DOHH2 (cell line): Measurements from ENCODE around the gene IYD.

Experiments used
- H3F3A ChIP-seq: fragments of 200-600 bp; sonication (generic), shearing (Covaris generic); 2 replicates; pipeline ENCODE4 v1.6.0; 2016; ENCODE audit warnings: antibody characterized with exemption, mild to moderate bottlenecking; ENCODE audit not compliant: control insufficient read depth, insufficient read depth
- H3K27ac ChIP-seq: fragments of 200-600 bp; sonication (generic); 2 replicates; pipeline ENCODE4 v1.5.1; 2014; ENCODE audit warnings: low read depth, mild to moderate bottlenecking, low read length, moderate library complexity
- H3K27me3 ChIP-seq: fragments of 200-600 bp; sonication (generic); 2 replicates; pipeline ENCODE4 v1.6.1; 2014; ENCODE audit warnings: mild to moderate bottlenecking, low read length, mixed read lengths; ENCODE audit not compliant: control insufficient read depth
- H3K36me3 ChIP-seq: fragments of 200-600 bp; sonication (generic); 2 replicates; pipeline ENCODE4 v1.6.1; 2014; ENCODE audit warnings: mild to moderate bottlenecking, low read length, moderate library complexity, mixed read lengths; ENCODE audit not compliant: control insufficient read depth
- H3K4me1 ChIP-seq: fragments of 200-600 bp; sonication (generic); 2 replicates; pipeline ENCODE4 v1.6.1; 2014; ENCODE audit warnings: mild to moderate bottlenecking, low read length, mixed read lengths; ENCODE audit not compliant: control insufficient read depth
- H3K4me2 ChIP-seq: fragments of 200-600 bp; sonication (generic); 2 replicates; pipeline ENCODE4 v1.6.0; 2014; ENCODE audit warnings: mild to moderate bottlenecking, low read length, moderate library complexity
- H3K4me3 ChIP-seq: fragments of 200-600 bp; sonication (generic); 2 replicates; pipeline ENCODE4 v1.5.1; 2014; ENCODE audit warnings: mild to moderate bottlenecking, low read length, mixed read lengths
- H3K79me2 ChIP-seq: fragments of 200-600 bp; sonication (generic); 2 replicates; pipeline ENCODE4 v1.6.1; 2014; ENCODE audit warnings: mild to moderate bottlenecking, low read length, mixed read lengths; ENCODE audit not compliant: control insufficient read depth
- H3K9me2 ChIP-seq: fragments of 200-600 bp; sonication (generic); replicated peaks from 2 replicates; pipeline ENCODE4 v1.6.1; 2014; ENCODE audit warnings: mild to moderate bottlenecking, low read length, mixed read lengths; ENCODE audit not compliant: control insufficient read depth
- H3K9me3 ChIP-seq: fragments of 200-600 bp; sonication (generic); 2 replicates; pipeline ENCODE4 v1.6.1; 2014; ENCODE audit warnings: antibody characterized with exemption, low read length, mixed read lengths; ENCODE audit not compliant: control insufficient read depth, insufficient read depth
- H4K20me1 ChIP-seq: fragments of 200-600 bp; sonication (generic); 2 replicates; pipeline ENCODE4 v1.6.0; 2014; ENCODE audit warnings: low read depth, mild to moderate bottlenecking, antibody characterized with exemption, low read length, moderate library complexity; ENCODE audit not compliant: control insufficient read depth, insufficient read depth
- EZH2phosphoT487 ChIP-seq: fragments of 200-600 bp; sonication (generic); IDR thresholded peaks from 2 replicates; pipeline ENCODE4 v1.6.1; 2017; ENCODE audit warnings: borderline replicate concordance, mild to moderate bottlenecking, antibody characterized with exemption, low read length, moderate library complexity, mixed read lengths
- TF ChIP-seq, protein P1 (sequence below): fragments of 200-600 bp; sonication (generic); IDR thresholded peaks from one replicate; pipeline ENCODE4 v1.5.1; 2014; ENCODE audit warnings: antibody characterized with exemption, mild to moderate bottlenecking, low read depth, low read length; ENCODE audit not compliant: poor library complexity, severe bottlenecking

Gene IYD

DNA sequence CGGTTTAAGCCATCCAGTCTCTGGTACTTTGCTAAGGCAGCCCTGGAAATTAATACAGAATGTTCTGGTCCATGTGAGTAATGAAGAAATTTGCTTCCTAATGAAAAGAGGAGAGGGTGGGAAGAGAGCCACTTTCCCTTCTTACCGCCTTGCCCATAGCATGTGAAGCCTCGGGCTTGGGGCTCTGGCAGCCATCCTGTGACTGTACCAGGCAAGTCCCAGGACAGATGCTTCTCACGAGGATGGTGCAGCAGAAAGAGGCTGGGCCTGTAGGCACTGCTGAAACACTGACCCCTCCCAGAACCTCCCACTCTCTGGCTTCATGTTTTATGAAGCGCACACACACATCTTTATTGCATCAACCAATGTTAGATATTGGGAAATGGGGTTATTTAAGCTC lies 74.8 kb downstream of the IYD start:
- TF ChIP-seq, protein P1, sequence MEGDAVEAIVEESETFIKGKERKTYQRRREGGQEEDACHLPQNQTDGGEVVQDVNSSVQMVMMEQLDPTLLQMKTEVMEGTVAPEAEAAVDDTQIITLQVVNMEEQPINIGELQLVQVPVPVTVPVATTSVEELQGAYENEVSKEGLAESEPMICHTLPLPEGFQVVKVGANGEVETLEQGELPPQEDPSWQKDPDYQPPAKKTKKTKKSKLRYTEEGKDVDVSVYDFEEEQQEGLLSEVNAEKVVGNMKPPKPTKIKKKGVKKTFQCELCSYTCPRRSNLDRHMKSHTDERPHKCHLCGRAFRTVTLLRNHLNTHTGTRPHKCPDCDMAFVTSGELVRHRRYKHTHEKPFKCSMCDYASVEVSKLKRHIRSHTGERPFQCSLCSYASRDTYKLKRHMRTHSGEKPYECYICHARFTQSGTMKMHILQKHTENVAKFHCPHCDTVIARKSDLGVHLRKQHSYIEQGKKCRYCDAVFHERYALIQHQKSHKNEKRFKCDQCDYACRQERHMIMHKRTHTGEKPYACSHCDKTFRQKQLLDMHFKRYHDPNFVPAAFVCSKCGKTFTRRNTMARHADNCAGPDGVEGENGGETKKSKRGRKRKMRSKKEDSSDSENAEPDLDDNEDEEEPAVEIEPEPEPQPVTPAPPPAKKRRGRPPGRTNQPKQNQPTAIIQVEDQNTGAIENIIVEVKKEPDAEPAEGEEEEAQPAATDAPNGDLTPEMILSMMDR: no peak
- TF ChIP-seq EZH2phosphoT487: no peak

DNA sequence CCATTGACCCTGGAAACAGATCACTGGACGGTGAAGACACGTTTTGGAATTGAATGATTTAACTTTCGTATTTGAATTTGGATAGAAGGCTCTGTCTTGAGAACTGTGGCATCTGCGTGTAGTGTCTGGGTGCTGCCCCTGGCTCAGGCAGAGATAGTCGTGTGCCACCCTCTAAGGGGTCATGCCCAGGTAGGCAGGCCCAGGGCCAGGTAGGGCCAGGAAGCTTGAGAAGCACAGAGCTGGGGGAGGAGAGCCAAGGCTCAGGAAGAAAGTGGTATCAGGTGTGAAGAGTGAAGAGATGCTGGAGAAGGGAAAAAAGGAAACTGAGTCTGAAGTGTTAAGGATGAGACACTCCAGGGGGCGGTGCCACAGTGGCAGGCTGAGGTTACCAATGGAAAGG lies 75.5 kb downstream of the IYD start:
- no peak overlapping the region for H3K4me3 ChIP-seq
- no peaks in the 10 kb centered on the region for H3K9me2 ChIP-seq
- H3K36me3 ChIP-seq: no peaks in the 10 kb centered on the region
- H3K27me3 ChIP-seq: no peaks in the 10 kb centered on the region
- no peak overlapping the region for H3K27ac ChIP-seq
- no peaks in the 10 kb centered on the region for H3K79me2 ChIP-seq
- peaks cover 11% of the 10 kb centered on the region; the same call in 1 of the 2 replicates for H3K9me3 ChIP-seq
- TF ChIP-seq EZH2phosphoT487: no peak
- TF ChIP-seq, protein P1: no peak
- no peaks in the 10 kb centered on the region for H3F3A ChIP-seq
- no peaks in the 10 kb centered on the region for H4K20me1 ChIP-seq
- peaks cover 17% of the 10 kb centered on the region for H3K4me1 ChIP-seq
- no peak overlapping the region for H3K4me2 ChIP-seq

More for the DNA sequence above, 74.8 kb downstream of the IYD start:
- Histone ChIP-seq H3K4me1 (peaks cover 18% of the 10 kb centered on the region), H3K27me3 (no peaks in the 10 kb centered on the region), H3K9me2 (no peaks in the 10 kb centered on the region), H3F3A (no peaks in the 10 kb centered on the region), H3K4me3 (no peak overlapping the region), H3K79me2 (no peaks in the 10 kb centered on the region), H4K20me1 (no peaks in the 10 kb centered on the region), H3K27ac (no peak overlapping the region), H3K4me2 (no peak overlapping the region), H3K36me3 (no peaks in the 10 kb centered on the region), H3K9me3 (peaks cover 11% of the 10 kb centered on the region; the same call in 1 of the 2 replicates)

- no peaks in the 10 kb centered on the region for H3K36me3 ChIP-seq
- TF ChIP-seq, protein P1: no peak
- TF ChIP-seq EZH2phosphoT487: no peak
- no peaks in the 10 kb centered on the region for H3K79me2 ChIP-seq
- peaks cover 14% of the 10 kb centered on the region for H3K4me1 ChIP-seq
- H3K9me2 ChIP-seq: no peaks in the 10 kb centered on the region
- no peaks in the 10 kb centered on the region for H3F3A ChIP-seq
- H3K9me3 ChIP-seq: 0 out of 2 replicates have a peak, but pooled peaks cover 4% of the 10 kb centered on the region
- no peak overlapping the region for H3K4me3 ChIP-seq
- H3K27me3 ChIP-seq: no peaks in the 10 kb centered on the region
- H3K27ac ChIP-seq: no peak overlapping the region
- H4K20me1 ChIP-seq: no peaks in the 10 kb centered on the region
- H3K4me2 ChIP-seq: no peak overlapping the region
These were observed 76.7 kb downstream of the IYD start for GRCh38 chr6:150445486-150445885.
